ENCODE data around the gene IL17RE.
"Not testable (repeated sequence)": the region's sequence is repeated elsewhere in the genome, so short reads cannot be mapped to it uniquely, and the experiment has no call there.

- not testable (repeated sequence) for TF ChIP-seq POLR2A (IDR thresholded peaks at IDR 0.05); CTCF (IDR thresholded peaks at IDR 0.05 in 8 of 11, conservative IDR thresholded peaks at IDR 0.05 in 3 of 11); POLR2AphosphoS5 (IDR thresholded peaks at IDR 0.05)
Measured at GRCh38 chr3:9896755-9897407, 5.8 kb upstream of the IL17RE start.
